Skin epidermis (tissue), 12 donors: ENCODE results near the gene NDUFB11.

Experiments
- H3K27ac ChIP-seq, 21 experiments: fragments of 200-600 bp; sonication (generic) in 11 of 21; one replicate each; pipeline ENCODE4 v1.5.0; 2020; ENCODE audit warnings: mild to moderate bottlenecking in 3 of 21, inconsistent platforms in 2 of 21, moderate library complexity in 2 of 21
- H3K4me3 ChIP-seq, 7 experiments: fragments of 200-600 bp; sonication (generic) in 2 of 7; one replicate each; pipeline ENCODE4 v1.5.0; 2020; ENCODE audit warnings: inconsistent platforms in 2 of 7, mild to moderate bottlenecking in 2 of 7, moderate library complexity in 1 of 7

NDUFB11 gene

DNA sequence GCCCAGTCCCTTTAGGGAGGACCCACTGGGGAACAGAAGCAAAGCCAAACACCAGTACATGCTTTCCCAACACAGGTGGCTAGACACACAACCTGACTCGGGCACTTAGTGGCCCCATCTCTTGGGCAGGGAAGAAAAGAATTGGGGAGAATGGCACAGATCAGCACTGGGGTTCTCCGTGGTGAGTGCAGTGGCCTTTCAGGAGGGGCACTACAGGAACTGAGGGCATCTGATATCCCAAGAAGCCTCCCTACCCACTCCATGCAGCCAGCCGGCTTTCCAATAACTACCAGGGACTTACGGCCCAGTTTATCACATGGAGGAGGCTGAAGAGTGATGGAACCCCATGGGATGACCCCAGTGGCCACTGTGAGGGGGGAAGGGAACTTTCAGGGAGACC lies 43.3 kb downstream of the NDUFB11 start:
- Histone ChIP-seq H3K27ac (no peak overlapping the region), H3K4me3 (no peak overlapping the region)

- H3K4me3 ChIP-seq, result no peak overlapping the region
- no peak overlapping the region for H3K27ac ChIP-seq
Measured at GRCh38 chrX:47098338-47099094, 46.0 kb downstream of the NDUFB11 start.

GRCh38 chrX:47097018-47097417 lies 47.5 kb downstream of the NDUFB11 start:
- H3K27ac ChIP-seq, result no peak overlapping the region
- no peak overlapping the region for H3K4me3 ChIP-seq

DNA sequence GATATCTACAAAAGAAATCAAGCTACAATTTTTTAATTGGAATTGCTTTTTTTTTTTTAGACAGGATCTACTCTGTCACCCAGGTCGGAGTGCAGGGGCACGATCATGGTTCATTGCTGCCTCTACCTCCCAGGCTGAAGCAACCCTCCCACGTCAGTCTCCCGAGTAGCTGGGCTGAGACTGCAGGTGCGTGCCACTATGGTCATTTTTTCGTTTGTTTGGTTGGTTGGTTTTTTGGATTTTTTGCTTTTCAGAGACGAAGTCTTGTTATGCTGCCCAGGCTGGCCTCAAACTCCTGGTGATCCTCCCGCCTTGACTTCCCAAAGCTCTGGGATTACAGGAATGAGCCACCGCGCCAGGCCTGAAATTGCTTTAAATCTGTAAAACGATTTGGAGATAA lies 50.6 kb downstream of the NDUFB11 start:
- H3K4me3 ChIP-seq, result no peak overlapping the region

DNA sequence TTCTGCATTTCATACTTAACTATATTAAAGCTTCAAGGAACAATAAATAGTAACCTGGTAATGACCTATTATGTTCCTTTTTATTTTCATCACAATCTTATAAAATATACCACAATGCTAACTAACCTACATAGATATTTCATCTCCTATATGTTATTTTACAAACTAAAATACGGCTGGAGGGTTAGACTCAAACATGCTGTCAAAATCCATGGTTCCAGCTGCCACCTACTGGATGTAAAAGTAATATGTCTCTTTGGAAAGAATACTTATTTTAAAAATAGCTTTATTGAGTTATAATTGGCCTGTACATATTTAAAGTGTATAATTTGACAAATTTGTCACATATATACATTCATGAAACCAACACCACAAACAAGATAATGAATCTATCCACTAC lies 51.3 kb downstream of the NDUFB11 start:
- no peak overlapping the region for H3K27ac ChIP-seq
- no peak overlapping the region for H3K4me3 ChIP-seq

More for the DNA sequence above, 50.6 kb downstream of the NDUFB11 start:
- H3K27ac ChIP-seq, result no peak overlapping the region
